Measurements from ENCODE around the gene CDK11B.
"Not testable (repeated sequence)": the region's sequence is repeated elsewhere in the genome, so short reads cannot be mapped to it uniquely, and the experiment has no call there.

Gene CDK11B

DNA sequence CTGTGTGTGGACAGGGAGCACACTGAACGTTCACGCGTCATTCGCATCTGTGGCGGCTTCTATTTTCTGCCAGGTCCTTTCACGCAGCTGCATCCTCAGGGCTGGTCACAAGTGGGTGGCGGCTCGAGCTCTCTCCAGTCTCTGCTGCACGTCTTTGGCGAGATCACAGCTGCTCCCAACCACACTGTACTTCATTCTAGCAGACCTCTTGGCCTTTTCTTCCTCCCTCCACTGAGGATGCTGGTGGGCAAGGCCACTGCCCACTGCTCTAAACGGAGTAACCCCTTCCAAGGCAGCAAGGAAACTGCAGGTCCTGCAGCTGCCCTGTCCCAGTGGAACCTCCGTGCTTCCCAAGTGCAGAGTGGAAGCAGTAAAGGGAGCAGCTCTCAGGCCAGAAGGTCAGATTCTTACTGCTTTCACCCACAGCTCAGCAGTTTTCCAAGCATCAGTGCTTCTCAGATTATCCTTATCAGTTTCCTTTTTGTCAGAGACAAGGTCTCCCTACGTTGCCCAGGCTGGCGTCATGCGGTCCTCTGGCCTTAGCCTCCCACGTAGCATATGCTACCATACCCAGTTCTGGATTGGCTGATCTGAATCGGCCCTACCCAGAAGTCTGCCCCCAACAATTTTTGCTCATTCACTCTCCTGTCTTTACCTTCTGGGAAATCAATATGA lies 11.1 kb downstream of the CDK11B start:
- not testable (repeated sequence) for DNase-seq

GRCh38 chr1:1646326-1646725 lies 12.5 kb downstream of the CDK11B start:
- not testable (repeated sequence) for DNase-seq

DNA sequence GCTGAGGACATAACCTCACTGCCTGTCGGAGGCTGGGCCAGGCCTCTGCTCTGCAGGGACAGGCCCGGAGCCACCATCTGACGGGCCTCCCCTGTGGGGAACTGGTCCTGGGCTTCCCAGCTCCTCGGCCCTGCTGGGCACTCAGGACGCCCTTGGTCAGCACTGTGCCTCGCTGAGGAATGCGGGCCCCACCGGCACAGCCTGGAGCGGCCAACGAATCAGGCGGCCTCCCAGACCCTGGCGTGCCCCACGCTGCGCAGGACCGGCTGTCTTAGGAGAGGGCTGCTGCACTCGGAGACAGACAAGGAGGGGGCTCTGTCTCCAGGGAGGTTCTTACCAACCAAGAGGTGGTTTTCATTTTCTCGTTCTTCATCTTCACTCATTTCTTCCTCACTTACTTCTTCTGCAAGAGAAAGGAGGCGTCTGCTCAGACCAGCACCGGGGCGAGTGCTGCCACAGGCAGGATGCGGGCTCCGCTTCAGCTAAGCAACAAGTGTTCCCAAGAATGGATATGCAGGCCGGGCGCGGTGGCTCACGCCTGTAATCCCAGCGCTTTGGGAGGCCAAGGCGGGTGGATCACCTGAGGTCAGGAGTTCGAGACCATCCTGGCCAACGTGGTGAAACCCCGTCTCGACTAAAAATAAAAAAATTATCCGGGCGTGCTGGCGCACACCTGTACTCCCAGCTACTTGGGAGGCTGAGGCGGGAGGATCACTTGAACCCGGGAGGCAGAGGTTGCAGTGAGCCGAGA lies 17.9 kb downstream of the CDK11B start:
- not testable (repeated sequence) for DNase-seq

GRCh38 chr1:1640081-1640480 lies 18.7 kb downstream of the CDK11B start:
- not testable (repeated sequence) for DNase-seq

GRCh38 chr1:1639368-1639767 lies 19.4 kb downstream of the CDK11B start:
- not testable (repeated sequence) for DNase-seq

DNA sequence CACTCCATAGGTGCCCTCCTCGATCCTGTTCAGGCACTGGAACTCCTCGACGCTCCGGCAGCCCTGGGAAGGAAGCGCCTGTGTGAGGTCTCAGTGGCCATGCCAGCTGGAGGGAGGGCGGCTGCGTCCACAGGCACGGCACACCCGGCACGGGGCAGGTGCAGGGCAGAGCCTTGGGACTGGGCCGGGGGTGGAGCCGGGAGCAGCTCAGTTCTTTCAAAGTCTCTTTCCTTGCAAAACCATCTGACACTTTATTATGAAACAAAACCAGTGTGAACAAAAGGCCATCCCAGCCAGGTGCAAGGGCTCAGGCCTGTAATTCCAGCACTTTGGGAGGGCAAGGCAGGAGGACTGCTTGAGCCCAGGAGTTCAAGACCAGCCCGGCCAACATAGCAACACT lies 20.3 kb downstream of the CDK11B start:
- not testable (repeated sequence) for DNase-seq

- DNase-seq = not testable (repeated sequence)
Observed at GRCh38 chr1:1637479-1637875, 21.3 kb downstream of the CDK11B start.

- DNase-seq = not testable (repeated sequence)
Observed at GRCh38 chr1:1636621-1637478, 22.0 kb downstream of the CDK11B start.

GRCh38 chr1:1634613-1635012 lies 24.2 kb downstream of the CDK11B start:
- DNase-seq = not testable (repeated sequence)

DNA sequence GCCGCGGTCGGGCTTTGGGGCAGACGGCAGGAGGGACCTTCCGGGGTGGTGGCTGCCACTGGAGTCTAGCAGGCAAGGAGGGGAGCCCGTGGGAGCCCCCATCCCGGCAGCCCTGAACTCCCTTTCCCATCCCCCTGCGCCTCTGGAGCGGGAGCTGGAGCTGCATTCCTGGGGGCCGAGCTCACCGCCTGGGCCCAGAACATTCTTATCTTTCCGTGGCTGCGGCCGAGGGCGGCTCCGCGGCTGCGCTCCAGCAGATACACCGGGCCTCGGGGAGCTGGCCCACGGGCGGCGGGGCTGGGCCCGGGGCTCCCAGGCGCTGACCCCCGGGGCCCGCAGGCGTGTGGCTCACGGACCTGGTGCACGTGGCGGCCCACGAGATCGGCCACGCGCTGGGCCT lies 25.4 kb downstream of the CDK11B start:
- not testable (repeated sequence) for DNase-seq

GRCh38 chr1:1631782-1632420 lies 26.9 kb downstream of the CDK11B start, which contains the start of gene MMP23B:
Gene MMP23B (plus strand): TSS chr1:1632173. CDS start chr1:1632219, 46 bp downstream.
- no peak for DNase-seq

GRCh38 chr1:1630965-1631781 lies 27.6 kb downstream of the CDK11B start:
- DNase-seq = no peak

DNA sequence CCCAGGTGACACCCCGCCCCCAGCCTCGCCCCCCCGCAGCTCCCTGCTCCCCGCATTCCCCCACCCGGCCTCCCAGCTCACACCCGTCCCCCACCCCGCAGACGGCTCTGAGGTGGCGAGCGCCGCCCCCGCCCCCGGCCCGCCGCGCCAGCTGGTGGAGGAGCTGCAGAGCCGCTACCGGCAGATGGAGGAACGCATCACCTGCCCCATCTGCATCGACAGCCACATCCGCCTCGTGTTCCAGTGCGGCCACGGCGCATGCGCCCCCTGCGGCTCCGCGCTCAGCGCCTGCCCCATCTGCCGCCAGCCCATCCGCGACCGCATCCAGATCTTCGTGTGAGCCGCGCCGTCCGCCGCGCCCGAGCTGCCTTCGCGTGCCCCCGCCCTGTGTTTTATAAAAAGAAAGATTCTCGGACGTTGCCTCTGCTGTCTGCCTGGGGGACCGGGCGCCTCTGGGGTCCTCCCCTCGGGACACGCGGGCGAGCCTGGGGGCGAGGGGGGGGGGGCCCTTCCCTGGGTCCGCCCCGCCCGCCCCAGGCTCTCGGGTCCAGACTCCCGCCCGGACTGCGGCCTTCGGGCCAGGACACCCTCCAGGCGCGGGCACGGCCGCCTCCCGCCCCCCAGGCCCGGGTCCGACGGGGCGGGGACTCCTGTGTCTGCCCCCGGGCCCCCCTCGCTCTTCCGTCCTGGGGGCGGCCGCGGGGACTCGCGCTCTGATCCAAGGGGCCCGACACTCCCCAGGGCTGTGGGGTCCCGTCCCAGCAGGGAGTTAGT lies 28.4 kb downstream of the CDK11B start:
- no peak for DNase-seq

GRCh38 chr1:1629430-1630190 lies 29.2 kb downstream of the CDK11B start:
- no peak for DNase-seq

DNA sequence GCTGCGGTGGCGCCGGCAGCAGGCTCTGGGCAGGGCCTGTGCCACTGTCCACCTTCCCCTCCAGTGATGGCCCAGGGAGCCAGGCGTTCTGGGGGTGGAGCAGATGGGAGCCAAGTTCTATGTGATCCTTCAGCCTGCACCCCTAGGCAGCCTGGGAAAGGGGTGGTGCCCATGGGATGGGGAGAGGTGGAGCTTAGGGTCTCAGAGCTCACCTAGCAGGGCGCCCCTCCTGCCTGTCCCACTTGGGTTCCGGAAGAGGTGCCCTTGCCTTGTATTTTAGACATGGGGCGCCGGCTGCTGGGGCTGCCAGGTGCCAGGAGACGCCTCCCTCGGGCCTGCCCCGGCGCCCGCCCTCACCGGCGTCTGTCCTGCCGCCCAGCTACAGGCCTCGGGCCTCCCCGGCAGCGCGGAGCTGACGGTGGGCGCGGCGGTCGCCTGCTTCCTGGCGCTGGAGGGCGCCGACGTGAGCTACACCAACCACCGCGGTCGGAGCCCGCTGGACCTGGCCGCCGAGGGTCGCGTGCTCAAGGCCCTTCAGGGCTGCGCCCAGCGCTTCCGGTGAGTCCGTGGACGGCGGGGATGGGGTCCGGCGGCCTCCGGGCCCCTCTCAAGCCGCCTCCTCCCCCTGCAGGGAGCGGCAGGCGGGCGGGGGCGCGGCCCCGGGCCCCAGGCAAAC lies 29.9 kb downstream of the CDK11B start:
- DNase-seq = no peak

DNA sequence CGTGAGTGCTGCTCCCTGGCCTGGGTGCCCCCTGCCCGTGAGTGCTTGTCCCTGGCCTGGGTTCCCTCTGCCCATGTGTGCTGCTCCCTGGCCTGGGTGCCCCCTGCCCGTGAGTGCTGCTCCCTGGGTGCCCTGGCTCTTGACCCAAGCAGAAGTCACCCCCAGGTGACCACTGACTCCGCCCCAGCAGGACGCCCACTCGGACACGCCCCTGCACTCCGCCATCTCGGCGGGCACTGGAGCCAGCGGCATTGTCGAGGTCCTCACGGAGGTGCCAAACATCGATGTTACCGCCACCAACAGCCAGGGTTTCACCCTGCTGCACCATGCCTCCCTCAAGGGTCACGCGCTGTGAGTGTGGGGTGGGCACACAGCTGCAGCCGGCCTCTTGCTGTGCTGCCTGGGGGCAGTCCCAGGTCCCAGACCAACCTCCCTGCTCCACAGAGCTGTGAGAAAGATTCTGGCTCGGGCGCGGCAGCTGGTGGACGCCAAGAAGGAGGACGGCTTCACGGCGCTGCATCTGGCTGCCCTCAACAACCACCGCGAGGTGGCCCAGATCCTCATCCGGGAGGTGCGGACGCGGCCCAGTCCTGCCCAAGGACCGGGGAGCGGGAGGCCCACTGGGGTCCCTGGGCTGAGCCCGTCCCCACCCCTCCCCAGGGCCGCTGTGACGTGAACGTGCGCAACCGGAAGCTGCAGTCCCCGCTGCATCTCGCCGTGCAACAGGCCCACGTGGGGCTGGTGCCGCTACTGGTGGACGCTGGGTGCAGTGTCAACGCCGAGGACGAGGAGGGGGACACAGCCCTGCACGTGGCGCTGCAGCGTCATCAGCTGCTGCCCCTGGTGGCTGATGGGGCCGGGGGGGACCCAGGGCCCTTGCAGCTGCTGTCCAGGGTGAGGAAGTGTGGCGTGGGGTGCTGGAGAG lies 30.7 kb downstream of the CDK11B start:
- DNase-seq = no peak

- DNase-seq = no peak
Observed at GRCh38 chr1:1627261-1627828, 31.5 kb downstream of the CDK11B start.
